PC-3 (cell line): ENCODE measurements around the gene FAM149A. TPM values are rescaled to one million over a fixed set of nuclear protein-coding genes. Genes with fewer than 3 reads are reported as not detected.

Experiments used
- ATAC-seq: fragments of 200-7000 bp; cut with Tn5 transposase; 2 replicates; pipeline ENCODE4 v1.9.1; 2020; ENCODE audit warnings: mild to moderate bottlenecking, moderate library complexity
- BruUV-seq: library from RNA; stranded (reverse); fragments of 400-500 nt; replicated peaks from 2 replicates; lab custom pipeline; 2021; lab: Mats Ljungman, UMichigan
- CTCF ChIA-PET: fragments of 300-600 bp; sonication (Branson Sonifier 250); formaldehyde crosslinking; loops from one replicate; lab custom pipeline; 2022; ENCODE audit warnings: antibody characterized with exemption; lab: Charles Lee
- POLR2A ChIA-PET: fragments of 300-600 bp; sonication (Branson Sonifier 250); formaldehyde crosslinking; loops from one replicate; lab custom pipeline; 2022; ENCODE audit warnings: antibody characterized with exemption; ENCODE audit not compliant: unreplicated experiment; lab: Charles Lee
- DNase-seq: peaks from one replicate; pipeline ENCODE4 v3.0.0-alpha.2; 2015
- H2AFZ ChIP-seq: fragments of 300-600 bp; sonication (generic); 2 replicates; pipeline ENCODE4 v1.6.0; 2016; ENCODE audit warnings: antibody characterized with exemption, low read length
- H3F3A ChIP-seq: fragments of 300-600 bp; sonication (generic); one replicate; pipeline ENCODE4 v1.6.0; 2017; ENCODE audit warnings: antibody characterized with exemption, low read length, control low read depth, mild to moderate bottlenecking; ENCODE audit not compliant: unreplicated experiment
- H3K27ac ChIP-seq: fragments of 300-600 bp; sonication (generic); 2 replicates; pipeline ENCODE4 v1.5.1; 2016; ENCODE audit warnings: mild to moderate bottlenecking, low read length
- H3K27me3 ChIP-seq: fragments of 300-600 bp; sonication (generic); 2 replicates; pipeline ENCODE4 v1.6.1; 2016; ENCODE audit warnings: low read length, mixed read lengths
- H3K36me3 ChIP-seq: fragments of 300-600 bp; sonication (generic); 2 replicates; pipeline ENCODE4 v1.6.1; 2016; ENCODE audit warnings: low read depth, mixed run types, low read length, mixed read lengths
- H3K4me1 ChIP-seq: fragments of 300-600 bp; sonication (generic); 2 replicates; pipeline ENCODE4 v1.5.1; 2016; ENCODE audit warnings: low read length; ENCODE audit not compliant: insufficient read depth
- H3K4me2 ChIP-seq: fragments of 300-600 bp; sonication (generic); 2 replicates; pipeline ENCODE4 v1.6.0; 2016; ENCODE audit warnings: low read length
- H3K4me3 ChIP-seq: fragments of 300-600 bp; sonication (generic); 2 replicates; pipeline ENCODE4 v1.5.1; 2016; ENCODE audit warnings: mild to moderate bottlenecking, low read length, mixed read lengths
- H3K79me2 ChIP-seq: fragments of 300-600 bp; sonication (generic); 2 replicates; pipeline ENCODE4 v1.6.1; 2017; ENCODE audit warnings: low read length, mixed read lengths
- H3K9ac ChIP-seq: fragments of 300-600 bp; sonication (generic); 2 replicates; pipeline ENCODE4 v1.6.0; 2016; ENCODE audit warnings: mild to moderate bottlenecking, low read length
- H3K9me2 ChIP-seq: fragments of 300-600 bp; sonication (generic); replicated peaks from 2 replicates; pipeline ENCODE4 v1.6.1; 2016; ENCODE audit warnings: mixed run types, low read length, mixed read lengths
- H3K9me3 ChIP-seq: fragments of 300-600 bp; sonication (generic); 2 replicates; pipeline ENCODE4 v1.6.1; 2016; ENCODE audit warnings: low read length, mixed read lengths
- H4K20me1 ChIP-seq: fragments of 300-600 bp; sonication (generic); 2 replicates; pipeline ENCODE4 v1.6.1; 2016; ENCODE audit warnings: low read length, mixed read lengths
- CTCF ChIP-seq: fragments of 300-600 bp; sonication (generic); conservative IDR thresholded peaks from 2 replicates; pipeline ENCODE4 v1.5.1; 2017; ENCODE audit warnings: antibody characterized with exemption, low read depth, mild to moderate bottlenecking, low read length
- EZH2 ChIP-seq: fragments of 300-600 bp; sonication (generic); IDR thresholded peaks from one replicate; pipeline ENCODE4 v1.6.1; 2017; ENCODE audit warnings: antibody characterized with exemption, mild to moderate bottlenecking, low read length; ENCODE audit not compliant: unreplicated experiment
- EZH2phosphoT487 ChIP-seq: fragments of 300-600 bp; sonication (generic); IDR thresholded peaks from 2 replicates; pipeline ENCODE4 v1.6.1; 2018; ENCODE audit warnings: mild to moderate bottlenecking, antibody characterized with exemption, low read length, borderline replicate concordance
- intact Hi-C: fragments of 100-400 bp; cut with micrococcal nuclease; formaldehyde crosslinking; loops from 2 replicates; pipeline ENCODE4 v1.9.0; 2023
- total RNA-seq: library from RNA; depleted of rRNA; stranded (reverse); fragments of >200 nt; gene quantifications from 2 replicates; pipeline ENCODE4 v1.2.3, GENCODE V29; 2014

Gene FAM149A
- total RNA-seq, 1 experiment from 2014 or later: 0.22 TPM

GRCh38 chr4:186201010-186201409, 96.5 kb downstream of the FAM149A start:
- Histone ChIP-seq H3K9me3 (no peaks in the 10 kb centered on the region), H2AFZ (no peak overlapping the region), H4K20me1 (no peaks in the 10 kb centered on the region), H3K4me3 (no peak overlapping the region), H3F3A (no peaks in the 10 kb centered on the region), H3K9ac (no peak overlapping the region), H3K9me2 (no peaks in the 10 kb centered on the region), H3K4me1 (no peaks in the 10 kb centered on the region), H3K27me3 (no peaks in the 10 kb centered on the region), H3K79me2 (no peaks in the 10 kb centered on the region), H3K4me2 (no peak overlapping the region), H3K36me3 (no peaks in the 10 kb centered on the region), H3K27ac (no peak overlapping the region)
- ATAC-seq: no peak
- DNase-seq: no peak
- TF ChIP-seq CTCF (no peak), EZH2phosphoT487 (no peak), EZH2 (no peak)
- CTCF ChIA-PET: no interaction called here
- BruUV-seq: no TSS peak
- POLR2A ChIA-PET: no interaction called here
- intact Hi-C loops: no loop called here

GRCh38 chr4:186201535-186202230, 97.2 kb downstream of the FAM149A start:
- DNase-seq: peak; percentile 63
- ChIA-PET POLR2A (no interaction called here), CTCF (interaction anchor here (0.7 kb wide), 1 partner anchor 596 kb away, joined by 3 read pairs; no protein-coding TSS in a partner anchor)
- no peaks in the 10 kb centered on the region for H3K9me2 ChIP-seq
- no peaks in the 10 kb centered on the region for H3K27me3 ChIP-seq
- H3K9ac ChIP-seq: no peak overlapping the region
- H3K4me2 ChIP-seq: peak overlapping the region; percentile 33; the same call in 1 of the 2 replicates
- no peaks in the 10 kb centered on the region for H3K9me3 ChIP-seq
- H3K36me3 ChIP-seq: no peaks in the 10 kb centered on the region
- TF ChIP-seq EZH2 (no peak), CTCF (peak; percentile 70), EZH2phosphoT487 (no peak)
- H3K27ac ChIP-seq: no peak overlapping the region
- intact Hi-C loops: no loop called here
- no peaks in the 10 kb centered on the region for H3F3A ChIP-seq
- H3K4me3 ChIP-seq: no peak overlapping the region
- no TSS peak for BruUV-seq
- H3K4me1 ChIP-seq: no peaks in the 10 kb centered on the region
- H3K79me2 ChIP-seq: no peaks in the 10 kb centered on the region
- H4K20me1 ChIP-seq: no peaks in the 10 kb centered on the region
- peak; percentile 90 for ATAC-seq
- peak overlapping the region; percentile 53; the same call in 1 of the 2 replicates for H2AFZ ChIP-seq

- DNase-seq: no peak
- CTCF ChIA-PET: no interaction called here
- H3K9me2 ChIP-seq: no peaks in the 10 kb centered on the region
- ATAC-seq: no peak
- POLR2A ChIA-PET: no interaction called here
- no peak overlapping the region for H2AFZ ChIP-seq
- no peaks in the 10 kb centered on the region for H3K79me2 ChIP-seq
- no peak overlapping the region for H3K27ac ChIP-seq
- H3F3A ChIP-seq: no peaks in the 10 kb centered on the region
- intact Hi-C loops: no loop called here
- BruUV-seq: no TSS peak
- H3K9ac ChIP-seq: no peak overlapping the region
- H3K4me2 ChIP-seq: no peak overlapping the region
- no peaks in the 10 kb centered on the region for H4K20me1 ChIP-seq
- TF ChIP-seq EZH2: no peak
- TF ChIP-seq CTCF: no peak
- TF ChIP-seq EZH2phosphoT487: no peak
- H3K27me3 ChIP-seq: no peaks in the 10 kb centered on the region
- H3K9me3 ChIP-seq: no peaks in the 10 kb centered on the region
- H3K4me1 ChIP-seq: no peaks in the 10 kb centered on the region
- no peak overlapping the region for H3K4me3 ChIP-seq
- no peaks in the 10 kb centered on the region for H3K36me3 ChIP-seq
Observed at GRCh38 chr4:186202490-186203140, 98.1 kb downstream of the FAM149A start.
